GM04503 (cell line): ENCODE results near the gene ABI3BP.

Experiments
- DNase-seq: peaks from one replicate; pipeline ENCODE4 v3.0.0-alpha.2; 2012; ENCODE audit warnings: low read depth

ABI3BP gene

GRCh38 chr3:100730524-100730923 lies 262.7 kb downstream of the ABI3BP start:
- no peak for DNase-seq

DNA sequence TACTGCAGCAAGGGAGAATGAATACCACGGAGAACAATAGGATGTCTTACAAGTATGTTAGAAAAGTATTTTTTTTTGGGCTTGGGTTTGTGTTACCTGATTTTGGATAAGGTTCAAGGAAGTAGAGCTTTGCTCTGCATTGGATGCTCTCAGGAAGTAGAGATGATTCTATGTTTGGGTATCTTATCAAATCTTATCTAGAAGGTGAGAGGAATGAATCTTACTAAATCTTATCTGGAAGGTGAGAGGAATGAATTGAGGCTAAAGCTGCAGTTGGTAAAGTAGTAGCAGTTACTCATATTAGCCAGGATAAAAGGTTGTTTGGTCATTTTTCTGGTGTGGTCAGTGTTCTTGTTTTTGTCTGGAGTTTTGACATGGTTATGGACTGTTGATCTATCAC lies 266.5 kb downstream of the ABI3BP start:
- no peak for DNase-seq

DNA sequence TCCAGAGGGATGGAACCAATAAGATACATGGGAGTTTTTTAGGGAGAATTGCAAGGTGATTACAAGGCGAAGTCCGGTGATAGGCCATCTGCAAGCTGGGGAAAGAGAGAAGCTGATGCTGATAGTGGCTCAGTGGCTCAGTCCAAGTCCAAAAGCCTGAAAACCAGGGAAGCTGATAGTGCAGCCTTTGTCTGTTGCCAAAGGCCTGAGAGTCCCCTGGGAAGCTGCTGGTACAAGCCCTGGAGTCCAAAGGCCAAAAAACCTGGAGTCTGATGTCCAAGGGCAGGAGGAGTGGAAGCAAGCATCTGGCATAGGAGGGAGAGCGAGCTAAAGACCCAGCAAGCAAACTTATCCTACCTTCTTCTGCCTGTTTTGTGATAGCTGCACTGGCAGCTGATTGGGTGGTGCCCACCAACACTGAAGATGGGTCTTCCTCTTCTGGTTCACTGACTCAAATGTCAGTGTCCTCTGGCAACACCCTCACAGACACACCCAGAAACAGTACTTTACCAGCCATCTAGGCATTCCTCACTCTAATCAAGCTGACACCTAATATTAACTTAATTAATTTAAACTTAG lies 267.2 kb downstream of the ABI3BP start:
- DNase-seq: no peak

GRCh38 chr3:100720426-100720825 lies 272.8 kb downstream of the ABI3BP start:
- DNase-seq: no peak

- DNase-seq: peak; percentile 27
Observed at GRCh38 chr3:100719136-100719535, 274.1 kb downstream of the ABI3BP start.

DNA sequence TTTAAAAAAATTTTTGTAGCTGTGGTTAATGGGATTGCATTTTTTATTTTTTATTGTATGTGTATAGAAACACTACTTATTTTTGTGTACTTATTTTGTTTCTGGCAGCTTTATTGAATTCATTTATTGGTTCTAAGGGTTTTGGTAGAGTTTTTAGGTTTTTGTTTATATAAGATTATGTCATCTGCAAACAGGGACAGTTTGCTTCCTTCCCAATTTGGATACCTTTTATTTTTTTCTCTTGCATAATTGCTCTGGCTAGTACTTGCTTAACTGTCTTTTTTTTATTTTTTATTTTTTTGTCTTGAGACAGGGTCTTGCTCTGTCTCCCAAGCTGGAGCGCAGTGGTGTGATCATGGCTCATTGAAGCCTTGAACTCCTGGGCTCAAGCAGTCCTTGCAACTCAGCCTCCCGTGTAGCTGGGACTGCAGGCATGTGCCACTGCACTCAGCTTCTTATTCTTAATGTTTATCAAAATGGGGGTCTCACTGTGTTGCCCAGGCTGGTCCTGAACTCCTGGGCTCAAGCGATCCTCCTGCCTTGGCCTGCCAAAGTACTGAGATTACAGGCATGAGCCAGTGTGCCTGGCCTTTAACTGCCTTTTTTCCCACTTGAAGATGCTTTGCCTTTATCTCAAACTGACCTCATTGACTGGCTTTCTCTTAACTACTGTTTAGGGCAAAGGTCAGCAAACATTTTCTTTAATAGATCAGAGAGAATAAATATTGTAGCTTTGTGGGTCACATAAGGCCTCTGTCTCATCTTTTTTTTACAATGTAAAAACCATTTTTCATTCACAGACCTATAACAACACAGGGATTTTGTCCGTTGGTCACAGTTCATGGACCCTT lies 275.4 kb downstream of the ABI3BP start:
- no peak for DNase-seq

DNA sequence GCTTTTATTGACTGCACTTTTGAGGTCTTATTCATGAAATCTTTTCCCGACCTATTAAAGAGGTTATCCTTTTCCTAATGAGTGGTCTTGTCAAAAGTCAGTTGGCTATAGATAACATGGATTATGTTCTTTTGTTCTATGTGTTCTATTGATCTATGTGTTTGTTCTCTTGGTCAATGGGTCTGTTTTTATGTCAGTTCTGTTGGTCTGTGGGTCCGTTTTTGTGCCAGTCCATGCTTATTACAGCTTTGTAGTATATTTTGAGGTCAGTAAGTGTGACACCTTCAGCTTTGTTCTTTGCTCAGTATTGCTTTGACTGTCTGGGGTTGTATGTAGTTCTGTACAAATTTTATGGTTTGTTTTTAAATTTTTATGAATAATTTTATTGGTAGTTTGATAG lies 276.2 kb downstream of the ABI3BP start:
- DNase-seq: no peak

- no peak for DNase-seq
Observed at GRCh38 chr3:100715176-100715575, 278.0 kb downstream of the ABI3BP start.

DNA sequence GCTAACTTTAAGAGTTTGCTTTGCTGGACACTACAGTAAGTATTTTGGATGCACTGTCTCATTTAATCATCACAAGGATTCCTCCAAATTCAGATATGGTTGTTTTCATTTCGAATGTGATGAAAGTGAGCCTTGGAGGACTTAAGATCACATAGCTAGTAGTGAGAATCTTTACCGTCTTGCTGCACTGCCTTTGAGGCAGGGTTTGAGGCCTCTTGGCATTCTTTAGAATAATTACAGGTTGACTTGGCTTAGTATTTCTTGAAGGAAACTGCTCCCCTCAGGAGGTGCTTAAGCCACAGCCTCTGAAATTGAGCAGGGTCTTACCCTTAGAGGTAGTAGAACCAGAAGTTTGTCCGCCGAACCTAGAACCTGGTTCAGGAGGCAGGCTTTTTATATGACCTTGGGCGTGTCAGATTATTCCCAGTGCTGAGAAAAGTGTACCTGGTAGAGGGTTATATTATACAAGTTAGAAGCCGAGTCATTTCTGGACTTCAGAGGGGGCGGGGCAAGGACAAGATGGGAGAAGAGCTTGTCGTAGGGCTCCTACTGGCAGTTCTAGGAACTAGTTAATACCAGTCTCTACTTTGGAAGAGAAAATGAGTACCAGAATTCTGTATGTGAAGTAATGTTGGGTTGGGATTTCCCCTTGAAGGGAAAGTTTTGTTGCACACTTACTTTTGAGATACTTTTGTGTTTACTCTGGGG lies 282.8 kb downstream of the ABI3BP start:
- peak; percentile 15 for DNase-seq

GRCh38 chr3:100709842-100710260 lies 283.4 kb downstream of the ABI3BP start:
- DNase-seq: no peak

DNA sequence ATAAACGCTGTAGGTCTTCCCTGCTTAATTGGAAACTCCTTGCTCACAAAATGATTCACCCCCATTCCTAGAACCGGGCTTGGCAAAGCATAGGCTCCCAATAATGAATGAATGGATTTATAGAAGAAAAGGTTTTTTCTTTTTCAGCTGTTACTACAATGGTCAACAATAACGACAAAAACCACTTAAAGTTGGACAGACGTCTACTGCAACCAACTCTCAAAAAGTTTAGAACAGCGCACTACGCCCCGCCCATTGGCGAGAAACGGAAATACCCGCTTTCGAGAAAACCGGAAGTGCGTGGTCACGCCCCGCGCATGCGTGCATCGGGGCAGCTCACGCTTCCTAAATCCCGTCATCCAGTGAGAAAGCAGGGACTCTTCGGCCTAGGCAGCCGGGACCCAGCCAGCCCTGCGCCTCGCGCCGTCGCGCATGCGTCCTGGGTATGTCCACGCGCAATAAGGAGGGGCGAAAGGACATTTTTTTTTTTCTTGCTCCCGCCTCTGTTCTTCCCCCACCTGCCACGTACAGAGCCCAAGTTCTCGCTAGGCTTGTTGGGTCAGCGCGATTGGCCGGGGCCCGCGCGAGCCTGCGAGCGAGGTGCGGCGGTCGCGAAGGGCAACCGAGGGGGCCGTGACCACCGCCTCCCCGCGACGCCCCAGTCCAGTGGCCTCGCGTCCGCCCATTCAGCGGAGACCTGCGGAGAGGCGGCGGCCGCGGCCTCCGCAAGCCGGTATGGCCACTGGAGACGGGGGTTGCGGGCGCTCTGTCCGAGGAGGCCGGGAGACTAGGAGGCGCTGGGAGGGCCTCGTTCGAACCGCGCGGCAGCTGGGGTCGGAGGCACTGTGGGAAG lies 284.0 kb downstream of the ABI3BP start, which contains the start of gene TFG:
Gene TFG (plus strand): TSS at position 506 of the 853 bp plus-strand sequence. CDS start 4,192 bp downstream, outside the sequence.
- DNase-seq: peak; percentile 95

DNA sequence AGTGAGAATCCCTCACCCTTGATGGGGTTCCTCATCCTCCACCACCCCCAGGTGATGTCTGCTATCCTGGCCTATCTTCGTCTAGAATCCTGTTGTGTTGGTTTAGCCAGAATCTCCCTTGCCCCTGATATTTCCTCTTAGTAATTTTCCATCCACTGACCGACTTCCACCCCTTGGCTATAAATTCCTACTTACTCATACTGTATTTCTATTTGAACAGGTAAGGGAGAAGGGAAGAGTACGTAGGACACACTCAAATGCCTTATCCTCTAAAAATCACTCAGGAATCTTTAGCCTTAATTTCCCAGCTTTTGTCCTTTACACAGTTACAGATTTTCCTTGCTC lies 284.6 kb downstream of the ABI3BP start:
- DNase-seq: no peak

GRCh38 chr3:100706365-100706764 lies 286.9 kb downstream of the ABI3BP start:
- peak; percentile 39 for DNase-seq

DNA sequence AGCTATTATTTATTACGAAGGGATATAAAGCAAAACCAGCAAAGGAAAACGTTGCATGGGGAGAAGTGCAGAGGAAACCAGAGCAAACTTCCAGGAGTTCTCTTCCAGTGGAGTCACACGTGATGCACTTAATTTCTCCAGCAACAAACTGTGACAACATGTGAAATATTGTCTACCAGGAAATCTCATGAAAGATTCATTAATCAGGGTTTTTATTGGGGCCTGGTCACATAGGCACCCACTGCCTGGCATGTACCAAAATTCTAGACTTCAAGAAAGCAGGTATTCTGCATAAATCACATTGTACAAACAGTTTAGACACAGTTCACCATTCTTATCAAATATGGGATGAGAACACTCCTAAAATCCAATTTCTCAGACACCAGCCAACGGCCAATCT lies 289.4 kb downstream of the ABI3BP start:
- no peak for DNase-seq

- no peak for DNase-seq
Observed at GRCh38 chr3:100702980-100703345, 290.3 kb downstream of the ABI3BP start.

GRCh38 chr3:100702082-100702979 lies 290.9 kb downstream of the ABI3BP start:
- no peak for DNase-seq

- no peak for DNase-seq
Observed at GRCh38 chr3:100700708-100701107, 292.5 kb downstream of the ABI3BP start.
